HUES64 (cell line): Measurements from ENCODE around the gene ADAMTS17.
"Not testable (repeated sequence)": the region's sequence is repeated elsewhere in the genome, so short reads cannot be mapped to it uniquely, and the experiment has no call there.

ENCODE experiments used
- H3K27ac ChIP-seq: 2 replicates; pipeline ENCODE4 v1.7.0; 2013; ENCODE audit warnings: low read depth, low read length, inconsistent platforms
- H3K27me3 ChIP-seq: 2 replicates; pipeline ENCODE4 v1.6.1; 2013; ENCODE audit warnings: mild to moderate bottlenecking, low read length; ENCODE audit not compliant: insufficient read depth
- H3K36me3 ChIP-seq: 2 replicates; pipeline ENCODE4 v1.6.1; 2013; ENCODE audit warnings: mild to moderate bottlenecking, low read length; ENCODE audit not compliant: insufficient read depth
- H3K4me1 ChIP-seq: 2 replicates; pipeline ENCODE4 v1.6.1; 2013; ENCODE audit warnings: mild to moderate bottlenecking, low read length, moderate library complexity; ENCODE audit not compliant: insufficient read depth
- H3K4me3 ChIP-seq: 2 replicates; pipeline ENCODE4 v1.5.1; 2013; ENCODE audit warnings: mild to moderate bottlenecking, low read length, moderate library complexity
- H3K9ac ChIP-seq: 2 replicates; pipeline ENCODE4 v1.6.1; 2013; ENCODE audit warnings: mild to moderate bottlenecking, low read depth, low read length
- H3K9me3 ChIP-seq: 2 replicates; pipeline ENCODE4 v1.6.1; 2013; ENCODE audit warnings: low read depth, low read length; ENCODE audit not compliant: insufficient read depth
- WGBS: fragments of 150-250, 120-280 bp; methylation state at CpG from one replicate; pipeline ENCODE4 v1.1.7; 2013; ENCODE audit warnings: missing lambda C conversion rate; 5-methylcytosine and 5-hydroxymethylcytosine counted together

ADAMTS17 gene

GRCh38 chr15:99943466-99943865 is 398.3 kb downstream of the ADAMTS17 start:
- H3K27me3 ChIP-seq = no peaks in the 10 kb centered on the region
- H3K4me1 ChIP-seq = no peaks in the 10 kb centered on the region
- no peak overlapping the region for H3K27ac ChIP-seq
- H3K4me3 ChIP-seq = no peak overlapping the region
- 95% methylated on average over 7 of the region's 7 CpGs for WGBS
- no peaks in the 10 kb centered on the region for H3K36me3 ChIP-seq
- no peak overlapping the region for H3K9ac ChIP-seq
- peaks cover 14% of the 10 kb centered on the region; the same call in 1 of the 2 replicates for H3K9me3 ChIP-seq

- Histone ChIP-seq H3K4me3 (no peak overlapping the region), H3K27ac (no peak overlapping the region), H3K9me3 (no peaks in the 10 kb centered on the region), H3K4me1 (peaks cover 12% of the 10 kb centered on the region), H3K36me3 (no peaks in the 10 kb centered on the region), H3K9ac (no peak overlapping the region), H3K27me3 (peaks cover 20% of the 10 kb centered on the region)
- WGBS = 96% methylated on average over 13 of the region's 13 CpGs
Observed at GRCh38 chr15:99932676-99933402, 408.9 kb downstream of the ADAMTS17 start.

- Histone ChIP-seq H3K36me3 (no peaks in the 10 kb centered on the region), H3K27me3 (peaks cover 20% of the 10 kb centered on the region), H3K4me1 (peaks cover 12% of the 10 kb centered on the region), H3K27ac (no peak overlapping the region), H3K9ac (no peak overlapping the region), H3K9me3 (no peaks in the 10 kb centered on the region), H3K4me3 (no peak overlapping the region)
- WGBS = 90% methylated on average over 13 of the region's 13 CpGs
Observed at GRCh38 chr15:99931703-99932603, 409.8 kb downstream of the ADAMTS17 start.

- peaks cover 24% of the 10 kb centered on the region for H3K27me3 ChIP-seq
- no peak overlapping the region for H3K4me3 ChIP-seq
- no peak overlapping the region for H3K9ac ChIP-seq
- no peaks in the 10 kb centered on the region for H3K36me3 ChIP-seq
- peaks cover 12% of the 10 kb centered on the region for H3K4me1 ChIP-seq
- no peak overlapping the region for H3K27ac ChIP-seq
- WGBS = 75% methylated on average over 1 of the region's 1 CpG
- H3K9me3 ChIP-seq = no peaks in the 10 kb centered on the region
Observed at GRCh38 chr15:99930696-99931095, 411.1 kb downstream of the ADAMTS17 start.

DNA sequence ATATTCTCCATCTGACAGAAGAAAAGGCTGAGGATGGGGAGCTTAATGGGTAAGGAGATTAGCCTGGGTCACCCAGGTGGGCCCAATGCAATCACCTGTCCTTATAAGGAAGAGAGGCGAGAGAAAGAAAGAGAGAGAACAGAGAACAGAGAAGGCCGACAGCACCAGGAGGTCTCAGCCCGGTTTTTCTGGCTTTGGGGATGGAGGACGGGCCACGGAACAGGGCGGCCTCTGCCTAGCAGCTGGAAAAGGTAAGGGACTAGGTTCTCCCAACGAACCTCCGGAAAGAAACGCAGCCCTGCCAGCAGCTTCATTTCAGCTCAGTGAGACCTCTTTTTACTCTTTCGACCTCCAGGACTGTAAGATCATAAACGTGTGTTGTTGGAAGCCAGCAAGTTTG is 412.5 kb downstream of the ADAMTS17 start:
- Histone ChIP-seq H3K27ac (peak overlapping the region; percentile 4; the same call in 1 of the 2 replicates), H3K4me3 (peak overlapping the region; percentile 88), H3K36me3 (no peaks in the 10 kb centered on the region), H3K27me3 (peaks cover 35% of the 10 kb centered on the region), H3K9me3 (no peaks in the 10 kb centered on the region), H3K9ac (no peak overlapping the region), H3K4me1 (peaks cover 12% of the 10 kb centered on the region)
- 30% methylated on average over 11 of the region's 11 CpGs for WGBS

DNA sequence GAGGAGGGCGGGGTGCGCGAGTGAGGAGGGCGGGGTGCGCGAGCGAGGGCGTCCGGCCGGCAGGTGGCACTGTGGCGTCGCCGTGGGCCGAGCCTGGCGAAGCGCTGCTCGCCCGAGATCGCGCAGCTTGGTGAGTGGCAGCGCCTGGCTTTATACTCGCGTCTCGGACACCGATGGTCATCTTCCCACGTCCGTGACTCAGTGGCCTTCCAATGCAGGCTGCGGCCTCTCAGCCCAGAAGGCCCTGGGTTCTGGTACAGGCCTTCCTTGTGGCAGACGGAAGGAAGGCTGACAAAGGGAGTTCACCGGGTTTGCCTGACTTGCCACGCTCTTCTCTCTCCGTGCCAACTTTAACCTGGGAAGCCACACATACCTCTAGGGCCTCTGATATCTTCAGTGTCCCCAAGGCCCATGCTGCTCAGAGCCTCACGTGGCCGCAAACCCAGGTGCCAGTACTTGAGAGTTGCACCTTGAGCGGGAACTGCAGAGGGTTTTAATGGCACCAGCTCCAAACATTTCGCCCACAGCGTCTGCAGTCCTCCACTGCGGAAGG is 413.3 kb downstream of the ADAMTS17 start:
- H3K9me3 ChIP-seq = no peaks in the 10 kb centered on the region
- peaks cover 40% of the 10 kb centered on the region for H3K27me3 ChIP-seq
- H3K4me3 ChIP-seq = peak overlapping the region; percentile 88
- no peaks in the 10 kb centered on the region for H3K36me3 ChIP-seq
- peak overlapping the region; percentile 74; the same call in 1 of the 2 replicates for H3K27ac ChIP-seq
- peaks cover 12% of the 10 kb centered on the region for H3K4me1 ChIP-seq
- WGBS = 1% methylated on average over 38 of the region's 38 CpGs
- peak overlapping the region; percentile 78 for H3K9ac ChIP-seq

DNA sequence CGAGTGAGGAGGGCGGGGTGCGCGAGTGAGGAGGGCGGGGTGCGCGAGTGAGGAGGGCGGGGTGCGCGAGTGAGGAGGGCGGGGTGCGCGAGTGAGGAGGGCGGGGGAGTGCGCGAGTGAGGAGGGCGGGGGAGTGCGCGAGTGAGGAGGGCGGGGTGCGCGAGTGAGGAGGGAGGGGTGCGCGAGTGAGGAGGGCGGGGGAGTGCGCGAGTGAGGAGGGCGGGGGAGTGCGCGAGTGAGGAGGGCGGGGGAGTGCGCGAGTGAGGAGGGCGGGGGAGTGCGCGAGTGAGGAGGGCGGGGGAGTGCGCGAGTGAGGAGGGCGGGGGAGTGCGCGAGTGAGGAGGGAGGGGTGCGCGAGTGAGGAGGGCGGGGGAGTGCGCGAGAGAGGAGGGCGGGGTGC is 415.2 kb downstream of the ADAMTS17 start:
- peaks cover 40% of the 10 kb centered on the region for H3K27me3 ChIP-seq
- H3K27ac ChIP-seq, H3K36me3 ChIP-seq, H3K9me3 ChIP-seq, H3K4me3 ChIP-seq, H3K9ac ChIP-seq: not testable (repeated sequence)
- no CpG with 5 or more reads among the region's 48 CpGs for WGBS
- H3K4me1 ChIP-seq = peaks cover 12% of the 10 kb centered on the region

GRCh38 chr15:99925661-99926461 is 415.9 kb downstream of the ADAMTS17 start:
- Histone ChIP-seq H3K4me3 (peak overlapping the region; percentile 49), H3K9me3 (no peaks in the 10 kb centered on the region), H3K27ac (no peak overlapping the region; the same call in 1 of the 2 replicates), H3K9ac (peak overlapping the region; percentile 19; the same call in 1 of the 2 replicates), H3K36me3 (no peaks in the 10 kb centered on the region), H3K27me3 (peaks cover 40% of the 10 kb centered on the region), H3K4me1 (peaks cover 12% of the 10 kb centered on the region)
- 21% methylated on average over 27 of the region's 33 CpGs for WGBS

- Histone ChIP-seq H3K36me3 (no peaks in the 10 kb centered on the region), H3K4me3 (no peak overlapping the region), H3K9ac (no peak overlapping the region), H3K4me1 (no peaks in the 10 kb centered on the region), H3K27ac (no peak overlapping the region), H3K9me3 (no peaks in the 10 kb centered on the region), H3K27me3 (peaks cover 30% of the 10 kb centered on the region)
- 95% methylated on average over 3 of the region's 3 CpGs for WGBS
Observed at GRCh38 chr15:99923711-99924110, 418.1 kb downstream of the ADAMTS17 start.
